HepG2 (cell line): ENCODE results near the gene CC2D1A. TPM values are rescaled to one million over a fixed set of nuclear protein-coding genes. Genes with fewer than 3 reads are reported as not detected.

Source experiments
- ATAC-seq: fragments of 200-7000 bp; cut with Tn5 transposase; 3 replicates; pipeline ENCODE4 v1.9.1; 2020; ENCODE audit warnings: mild to moderate bottlenecking, moderate library complexity
- BruUV-seq: library from RNA; stranded (reverse); fragments of 400-500 nt; replicated peaks from 2 replicates; lab custom pipeline; 2021; lab: Mats Ljungman, UMichigan
- CTCF ChIA-PET: fragments of 300-600 bp; formaldehyde crosslinking; extraction: SDS; loops from one replicate; lab custom pipeline; 2021; ENCODE audit warnings: low total read pairs, inconsistent platforms, low intra/inter-chr PET ratio; lab: Yijun Ruan, JAX
- POLR2A ChIA-PET: fragments of 350-600 bp; sonication (Branson Sonifier 250); formaldehyde crosslinking; loops from one replicate; lab custom pipeline; 2020; ENCODE audit warnings: antibody characterized with exemption, inconsistent platforms; lab: Yijun Ruan, JAX
- DNase-seq: peaks from one replicate; pipeline ENCODE4 v3.0.0-alpha.2; 2015; ENCODE audit warnings: low spot score
- FAIRE-seq: peaks from 3 replicates; lab custom pipeline; 2011; peaks lifted over from hg19 to GRCh38; lab: Jason Lieb, UNC
- H2AFZ ChIP-seq: one replicate; pipeline ENCODE4 v1.6.1; 2011; ENCODE audit warnings: low read length, inconsistent platforms
- H3K27ac ChIP-seq: fragments of 300-600 bp; 3 replicates; pipeline ENCODE4 v1.8.0; 2011; ENCODE audit warnings: mixed run types, mild to moderate bottlenecking, mixed read lengths, low read length, inconsistent platforms; ENCODE audit not compliant: insufficient read depth; ENCODE audit errors: extremely low read length
- H3K27me3 ChIP-seq, 2 experiments: fragments of 200-600 bp in 1 of 2; 2 replicates in 1 of 2; 3 replicates in 1 of 2; pipeline versions ENCODE4 v1.6.0 to v1.8.0; 2011; ENCODE audit warnings: low read length in 2 of 2, mild to moderate bottlenecking in 2 of 2, moderate library complexity in 2 of 2, inconsistent platforms in 1 of 2; ENCODE audit not compliant: insufficient read depth in 2 of 2, control insufficient read depth in 1 of 2
- H3K36me3 ChIP-seq, 2 experiments: fragments of 200-600 bp in 1 of 2; replicated peaks in 1 of 2; 2 replicates in 1 of 2; 3 replicates in 1 of 2; pipeline versions ENCODE4 v1.5.1 to v1.8.0; 2011; ENCODE audit warnings: low read length in 2 of 2, inconsistent platforms in 1 of 2; ENCODE audit not compliant: insufficient read depth in 2 of 2, control insufficient read depth in 1 of 2
- H3K4me1 ChIP-seq: 2 replicates; pipeline ENCODE4 v1.5.1; 2012; ENCODE audit warnings: low read length, inconsistent platforms; ENCODE audit not compliant: insufficient read depth
- H3K4me2 ChIP-seq: 2 replicates; pipeline ENCODE4 v1.6.0; 2011; ENCODE audit warnings: low read depth, low read length, inconsistent platforms
- H3K4me3 ChIP-seq, 3 experiments: fragments of 200-600 bp in 1 of 3; sonication (generic), shearing (Covaris generic) in 1 of 3; replicated peaks in 1 of 3; 2 replicates each; pipeline ENCODE4 v1.5.1; 2011 to 2016; ENCODE audit warnings: low read length in 3 of 3, inconsistent platforms in 2 of 3, low read depth in 2 of 3, mild to moderate bottlenecking in 2 of 3, control low read depth in 1 of 3, mixed read lengths in 1 of 3; ENCODE audit not compliant: insufficient read depth in 1 of 3
- H3K79me2 ChIP-seq: one replicate; pipeline ENCODE4 v1.6.1; 2011; ENCODE audit warnings: low read length, inconsistent platforms; ENCODE audit not compliant: insufficient read depth
- H3K9ac ChIP-seq: 2 replicates; pipeline ENCODE4 v1.6.0; 2011; ENCODE audit warnings: mild to moderate bottlenecking, low read depth, low read length, inconsistent platforms; ENCODE audit not compliant: insufficient read depth
- H3K9me3 ChIP-seq: 2 replicates; pipeline ENCODE4 v1.5.1; 2012; ENCODE audit warnings: mild to moderate bottlenecking, low read length
- H4K20me1 ChIP-seq: 2 replicates; pipeline ENCODE4 v1.6.0; 2011; ENCODE audit warnings: inconsistent platforms, mild to moderate bottlenecking, low read length, moderate library complexity; ENCODE audit not compliant: insufficient read depth
- AGO2 ChIP-seq: fragments of 200-400 bp; formaldehyde crosslinking; optimal IDR thresholded peaks from 2 replicates; pipeline ENCODE3; 2017; ENCODE audit warnings: mild to moderate bottlenecking, low read depth, low read length, moderate library complexity
- CEBPB ChIP-seq: IDR thresholded peaks from 2 replicates; pipeline ENCODE4 v1.6.1; 2011; ENCODE audit warnings: low read depth, low read length, improper control_type of control experiment, borderline replicate concordance
- MTA3 ChIP-seq: sonication (generic); formaldehyde crosslinking; IDR thresholded peaks from 2 replicates; pipeline ENCODE4 v1.4.0; 2020; ENCODE audit warnings: missing genetic modification reagents
- POLR2AphosphoS2 ChIP-seq: IDR thresholded peaks from 2 replicates; pipeline ENCODE4 v1.6.1; 2011; ENCODE audit warnings: low read depth, low read length, improper control_type of control experiment
- ZBTB14 ChIP-seq: sonication (generic); formaldehyde crosslinking; IDR thresholded peaks from 2 replicates; pipeline ENCODE4 v1.4.0; 2020; ENCODE audit warnings: missing genetic modification reagents
- ZEB1 ChIP-seq: IDR thresholded peaks from 2 replicates; pipeline ENCODE4 v1.6.1; 2012; ENCODE audit warnings: mild to moderate bottlenecking, low read depth, inconsistent platforms; ENCODE audit not compliant: insufficient replicate concordance
- ZFP82 ChIP-seq: sonication (generic); formaldehyde crosslinking; IDR thresholded peaks from 2 replicates; pipeline ENCODE4 v1.5.1; 2020; ENCODE audit warnings: mild to moderate bottlenecking, missing genetic modification reagents, borderline replicate concordance
- ZNF136 ChIP-seq: sonication (generic); formaldehyde crosslinking; IDR thresholded peaks from 2 replicates; pipeline ENCODE4 v1.8.1; 2022; ENCODE audit warnings: low read depth, mild to moderate bottlenecking, moderate library complexity, missing genetic modification reagents
- ZNF839 ChIP-seq: sonication (generic); formaldehyde crosslinking; IDR thresholded peaks from 2 replicates; pipeline ENCODE4 v1.4.0; 2020; ENCODE audit warnings: missing genetic modification reagents, mild to moderate bottlenecking, borderline replicate concordance
- WGBS: methylation state at CpG from one replicate; pipeline ENCODE4 v1.1.6; 2017; ENCODE audit warnings: low lambda C conversion rate; 5-methylcytosine and 5-hydroxymethylcytosine counted together
- in situ Hi-C: cut with HindIII; loops from 2 replicates; pipeline ENCODE4 v1.10.0; 2017; ENCODE audit warnings: low pct_unique_long_range_greater_than_20kb; ENCODE audit not compliant: extremely low pct_ligation_motif_present
- intact Hi-C: fragments of 100-400 bp; cut with micrococcal nuclease; formaldehyde crosslinking; loops from one replicate; pipeline ENCODE4 v1.10.0; 2022; ENCODE audit not compliant: unreplicated experiment
- polyA plus RNA-seq, 8 experiments: library from polyadenylated mRNA; depleted of rRNA in 3 of 8; stranded (reverse) in 7 of 8; unstranded in 1 of 8; fragments of >200 nt; fragmentation: Illumina TruSeq in 4 of 8; extraction: Trizol in 4 of 8; gene quantifications; 2 replicates each; pipeline versions ENCODE4 v1.2.1 to v1.2.3, GENCODE V29; 2011 to 2016; ENCODE audit warnings: low read depth in 4 of 8, missing spikeins in 1 of 8, mixed read lengths in 1 of 8; ENCODE audit not compliant: insufficient read depth in 1 of 8
- total RNA-seq, 5 experiments: library from RNA; depleted of rRNA; stranded (reverse); fragments of >200 nt; fragmentation: Illumina TruSeq; extraction: Trizol; gene quantifications; 2 replicates each; pipeline ENCODE4 v1.2.3, GENCODE V29; 2016; ENCODE audit warnings: low read depth in 1 of 5

CC2D1A gene
- total and polyA plus RNA-seq, 2 of the 13 experiments (the other 11 are each of a cell fraction or from before 2014, with no cell fraction given), result 9.7 to 11.5 TPM

GRCh38 chr19:13977803-13978202, 71.8 kb downstream of the CC2D1A start:
- no TSS peak for BruUV-seq
- no peaks in the 10 kb centered on the region for H3K9me3 ChIP-seq
- H3K27ac ChIP-seq, result no peak overlapping the region
- ATAC-seq (no peak), FAIRE-seq (no peak), DNase-seq (no peak)
- no peaks in the 10 kb centered on the region for H3K27me3 ChIP-seq
- H4K20me1 ChIP-seq, result no peaks in the 10 kb centered on the region
- no peak overlapping the region for H3K4me3 ChIP-seq
- H3K4me1 ChIP-seq, result no peaks in the 10 kb centered on the region
- CTCF ChIA-PET, result no interaction called here
- H3K9ac ChIP-seq, result no peak overlapping the region
- TF ChIP-seq ZFP82, result no peak
- no peak for TF ChIP-seq ZNF839 (CRISPR knock-in tag)
- peak; percentile 33 for TF ChIP-seq AGO2
- intact Hi-C loops, result no loop called here
- H3K4me2 ChIP-seq, result no peak overlapping the region
- H3K79me2 ChIP-seq, result no peaks in the 10 kb centered on the region
- 100% methylated on average over 6 of the region's 12 CpGs for WGBS
- H3K36me3 ChIP-seq, result peaks cover 10 to 23% of the 10 kb centered on the region in 2 experiments; a peak in 4 of 5 replicates
- no peak overlapping the region for H2AFZ ChIP-seq
- POLR2A ChIA-PET, result no interaction called here
- in situ Hi-C loops, result no loop called here

DNA sequence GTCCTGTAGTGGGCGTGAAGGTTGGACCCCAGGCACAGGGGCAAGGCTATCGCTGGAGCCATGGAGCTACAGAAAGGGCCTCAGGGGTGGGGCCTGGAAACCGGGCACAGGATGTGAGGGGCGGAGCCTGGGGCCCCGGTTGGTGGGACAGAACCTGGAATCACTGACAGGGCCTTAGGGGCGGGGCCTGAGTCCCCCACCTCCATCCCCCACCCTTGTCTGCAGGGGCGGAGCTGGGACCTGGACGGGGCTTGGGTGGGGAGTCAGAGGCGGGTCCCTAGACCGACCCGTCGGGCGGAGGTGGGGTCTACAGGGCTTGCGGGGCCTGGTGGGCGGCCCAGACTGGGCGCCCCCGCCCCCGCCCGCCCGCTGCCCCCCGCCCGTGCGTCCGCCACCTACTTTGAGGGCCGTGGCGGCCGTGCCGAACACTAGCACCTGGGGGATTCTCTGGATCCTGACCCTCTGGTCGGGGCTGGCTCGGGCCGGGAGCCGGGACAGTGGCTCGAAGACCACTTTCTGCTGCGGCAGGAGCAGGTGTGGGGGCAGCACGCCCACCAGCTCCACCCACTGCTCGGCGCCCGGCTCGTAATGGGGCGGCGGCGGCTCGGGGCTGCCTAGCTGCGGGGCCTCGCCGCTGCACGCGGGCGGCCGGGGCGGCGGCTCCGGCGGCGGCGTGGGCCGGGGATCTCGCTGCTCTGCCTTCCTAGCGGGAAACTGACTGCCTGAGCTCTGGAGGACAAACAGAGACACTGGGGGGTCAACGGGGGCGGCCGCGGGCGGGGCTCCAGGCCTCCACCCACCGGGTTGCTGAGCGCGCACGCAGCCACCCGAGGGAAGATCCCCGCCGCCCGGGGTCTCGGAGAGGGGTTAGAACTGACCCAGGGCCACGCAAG, 72.6 kb downstream of the CC2D1A start:
- FAIRE-seq, result no peak
- intact Hi-C loops (no loop called here), in situ Hi-C loops (no loop called here)
- POLR2A ChIA-PET, result no interaction called here
- H3K36me3 ChIP-seq, result peaks cover 10 to 23% of the 10 kb centered on the region in 2 experiments; a peak in 3 of 5 replicates
- H3K27me3 ChIP-seq, result no peaks in the 10 kb centered on the region
- no peak overlapping the region for H3K4me2 ChIP-seq
- TF ChIP-seq ZNF136 (no peak), ZEB1 (no peak), CEBPB (no peak), ZBTB14 (CRISPR knock-in tag) (no peak), POLR2AphosphoS2 (no peak), MTA3 (no peak)
- TF ChIP-seq, all 625 proteins: peak for 0
- Histone ChIP-seq H3K9ac (no peak overlapping the region), H3K4me3 (no peak overlapping the region), H4K20me1 (no peaks in the 10 kb centered on the region), H3K27ac (no peak overlapping the region), H3K9me3 (no peaks in the 10 kb centered on the region), H2AFZ (no peak overlapping the region), H3K79me2 (no peaks in the 10 kb centered on the region), H3K4me1 (no peaks in the 10 kb centered on the region)
- CTCF ChIA-PET, result no interaction called here
- no peak for DNase-seq
- no TSS peak for BruUV-seq
- ATAC-seq, result no peak
- 96% methylated on average over 16 of the region's 74 CpGs for WGBS
